ENCODE results near the gene HPCAL1.

The HPCAL1 gene

GRCh38 chr2:10372203-10372861 lies 69.6 kb downstream of the HPCAL1 start:
- TF ChIP-seq, protein P1, sequence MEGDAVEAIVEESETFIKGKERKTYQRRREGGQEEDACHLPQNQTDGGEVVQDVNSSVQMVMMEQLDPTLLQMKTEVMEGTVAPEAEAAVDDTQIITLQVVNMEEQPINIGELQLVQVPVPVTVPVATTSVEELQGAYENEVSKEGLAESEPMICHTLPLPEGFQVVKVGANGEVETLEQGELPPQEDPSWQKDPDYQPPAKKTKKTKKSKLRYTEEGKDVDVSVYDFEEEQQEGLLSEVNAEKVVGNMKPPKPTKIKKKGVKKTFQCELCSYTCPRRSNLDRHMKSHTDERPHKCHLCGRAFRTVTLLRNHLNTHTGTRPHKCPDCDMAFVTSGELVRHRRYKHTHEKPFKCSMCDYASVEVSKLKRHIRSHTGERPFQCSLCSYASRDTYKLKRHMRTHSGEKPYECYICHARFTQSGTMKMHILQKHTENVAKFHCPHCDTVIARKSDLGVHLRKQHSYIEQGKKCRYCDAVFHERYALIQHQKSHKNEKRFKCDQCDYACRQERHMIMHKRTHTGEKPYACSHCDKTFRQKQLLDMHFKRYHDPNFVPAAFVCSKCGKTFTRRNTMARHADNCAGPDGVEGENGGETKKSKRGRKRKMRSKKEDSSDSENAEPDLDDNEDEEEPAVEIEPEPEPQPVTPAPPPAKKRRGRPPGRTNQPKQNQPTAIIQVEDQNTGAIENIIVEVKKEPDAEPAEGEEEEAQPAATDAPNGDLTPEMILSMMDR (IDR thresholded peaks at IDR 0.05) = no peak
- no peak for TF ChIP-seq ZFX (IDR thresholded peaks at IDR 0.05; ENCODE audit: borderline replicate concordance)
- H3K27ac ChIP-seq = no peak overlapping the region

GRCh38 chr2:10372862-10373240 lies 70.1 kb downstream of the HPCAL1 start:
- no peak overlapping the region for H3K27ac ChIP-seq
- no peak for TF ChIP-seq ZFX (IDR thresholded peaks at IDR 0.05; ENCODE audit: borderline replicate concordance)
- TF ChIP-seq, protein P1 (IDR thresholded peaks at IDR 0.05) = no peak

DNA sequence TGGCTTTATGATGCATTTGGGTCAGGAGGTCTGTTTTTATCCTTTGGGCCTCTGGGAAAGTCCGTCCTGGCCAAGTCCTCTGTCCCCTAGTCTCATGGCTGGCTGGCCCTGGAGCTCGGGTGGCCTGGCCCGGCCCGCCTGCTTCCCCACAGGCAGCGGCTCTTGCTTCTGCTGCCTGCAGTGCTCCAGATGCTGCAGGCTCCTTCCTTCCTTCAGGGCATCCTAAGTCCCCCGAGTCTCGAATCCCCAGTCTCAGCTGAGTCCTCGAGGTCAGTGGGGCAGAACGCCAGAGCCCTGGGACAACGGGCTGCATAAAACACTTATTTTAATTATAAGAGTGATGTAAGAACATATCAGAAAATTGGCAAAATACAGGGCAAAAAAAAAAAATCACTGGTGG lies 71.2 kb downstream of the HPCAL1 start:
- TF ChIP-seq, protein P1 (IDR thresholded peaks at IDR 0.05) = no peak
- no peak for TF ChIP-seq ZFX (IDR thresholded peaks at IDR 0.05; ENCODE audit: borderline replicate concordance)
- H3K27ac ChIP-seq = no peak overlapping the region

DNA sequence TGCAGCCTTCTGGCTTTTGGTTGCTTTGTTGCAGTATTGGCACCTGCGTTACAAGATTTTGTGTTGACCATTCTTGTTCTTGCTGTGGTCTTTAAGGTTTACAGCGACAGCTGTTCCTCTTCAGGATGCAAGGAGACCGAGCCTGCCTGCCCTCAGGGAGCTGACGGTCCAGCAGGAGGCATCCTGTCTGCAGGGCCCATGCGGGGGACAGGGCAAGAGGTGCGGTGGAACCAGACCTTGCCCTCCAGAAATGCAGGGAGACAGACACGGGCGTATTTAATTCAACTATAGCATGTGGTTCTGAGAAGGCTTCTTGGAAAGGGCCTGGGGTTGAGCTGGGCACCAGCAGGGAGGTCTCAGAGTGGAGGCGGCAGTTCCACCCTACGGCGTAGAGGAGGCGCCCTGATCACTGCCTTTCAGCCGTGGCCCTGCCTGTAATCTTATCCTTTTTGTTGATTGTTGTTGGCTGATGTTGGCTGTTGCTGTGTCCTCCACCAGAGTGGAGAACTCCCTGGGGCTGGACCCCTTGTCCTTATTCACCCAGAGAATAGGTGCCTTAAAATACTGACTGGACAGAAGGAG lies 71.7 kb downstream of the HPCAL1 start:
- no peak overlapping the region for H3K27ac ChIP-seq
- TF ChIP-seq ZFX (IDR thresholded peaks at IDR 0.05; ENCODE audit: borderline replicate concordance) = no peak
- TF ChIP-seq, protein P1 (IDR thresholded peaks at IDR 0.05) = no peak

DNA sequence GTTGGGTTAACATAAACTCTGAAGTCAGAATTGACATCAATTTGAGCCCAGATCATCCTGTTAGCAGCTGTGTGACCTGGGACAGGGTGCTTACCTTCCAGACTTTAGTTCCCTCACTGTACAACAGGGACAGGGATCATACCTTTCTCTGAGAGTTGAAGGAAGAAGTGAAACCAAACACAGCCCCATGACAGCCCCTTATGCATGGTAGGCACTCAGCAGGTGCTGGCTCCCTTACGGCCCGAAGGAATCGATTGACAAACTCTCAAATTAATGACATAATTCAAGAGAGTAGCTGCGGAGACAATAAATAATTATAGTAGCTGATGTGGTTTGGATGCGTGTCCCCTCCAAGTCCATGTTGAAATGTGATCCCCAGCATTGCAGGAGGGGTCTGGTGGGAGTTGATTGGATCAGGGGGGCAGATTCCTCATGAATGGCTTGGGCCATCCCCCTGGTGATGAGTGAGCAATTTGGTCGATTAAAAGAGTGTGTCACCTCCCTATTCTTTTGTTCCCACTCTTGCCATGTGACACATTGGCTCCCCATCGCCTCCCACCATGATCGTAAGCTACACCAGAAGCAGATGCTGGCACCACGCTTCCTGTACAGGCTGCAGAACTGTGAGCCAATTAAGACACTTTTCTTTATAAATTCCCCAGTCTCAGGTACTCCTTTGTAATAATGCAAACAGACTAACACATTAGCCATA lies 73.0 kb downstream of the HPCAL1 start:
- TF ChIP-seq ZFX (IDR thresholded peaks at IDR 0.05; ENCODE audit: borderline replicate concordance) = no peak
- TF ChIP-seq, protein P1 (IDR thresholded peaks at IDR 0.05) = no peak
- H3K27ac ChIP-seq = no peak overlapping the region

DNA sequence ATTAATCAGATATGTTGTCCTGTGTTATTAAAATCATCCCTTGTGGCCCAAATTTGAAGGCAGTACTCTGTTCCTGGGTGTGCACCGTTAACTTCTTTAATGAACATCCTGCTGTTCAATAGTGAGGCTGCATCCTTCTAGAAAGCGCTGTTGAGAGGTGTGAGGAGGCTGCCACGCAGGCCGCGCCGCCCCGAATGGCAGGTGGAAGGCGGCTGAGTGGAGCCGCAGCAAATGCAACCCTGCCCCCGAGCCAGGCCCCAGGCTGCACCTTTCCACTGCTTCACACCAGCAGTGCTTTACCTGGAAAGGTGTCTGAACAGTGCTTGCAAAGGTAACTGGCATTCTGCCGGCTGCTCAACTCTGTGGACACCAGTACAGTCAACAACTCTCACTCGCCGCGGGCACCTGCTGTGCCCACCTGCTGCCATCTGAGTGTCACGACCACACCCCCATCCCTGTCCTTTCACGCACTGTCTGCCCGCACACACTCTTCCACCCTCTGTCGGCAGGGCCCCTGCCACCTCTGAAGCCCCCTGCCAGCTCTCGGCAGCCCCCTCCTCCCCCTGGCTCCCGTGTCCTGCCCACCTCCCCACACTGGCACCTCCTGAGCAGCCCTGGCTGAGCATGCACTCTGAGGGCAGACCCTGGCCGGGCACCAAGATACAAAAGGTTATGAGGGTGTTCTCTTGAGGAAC lies 74.5 kb downstream of the HPCAL1 start:
- H3K27ac ChIP-seq = no peak overlapping the region
- TF ChIP-seq ZFX (IDR thresholded peaks at IDR 0.05; ENCODE audit: borderline replicate concordance) = no peak
- TF ChIP-seq, protein P1 (IDR thresholded peaks at IDR 0.05) = no peak

Measured in 22Rv1 (cell line).